HG02884 (cell line): ENCODE data around the gene KRAS.
"Not testable (repeated sequence)": the region's sequence is repeated elsewhere in the genome, so short reads cannot be mapped to it uniquely, and the experiment has no call there.

Experiments
- ATAC-seq: cut with Tn5 transposase; IDR thresholded peaks from one replicate; pipeline ENCODE4 v1.9.1; 2021; ENCODE audit warnings: mild to moderate bottlenecking, moderate library complexity; ENCODE audit not compliant: unreplicated experiment

The KRAS gene

GRCh38 chr12:25250744-25251730, at the start of gene KRAS:
TSS of gene KRAS (minus strand) at chr12:25250929.
- ATAC-seq, result peak; percentile 68

- ATAC-seq, result no peak
Observed at GRCh38 chr12:25296381-25296780, 45.7 kb upstream of the KRAS start.

- ATAC-seq, result no peak
Observed at GRCh38 chr12:25295361-25295760, 44.6 kb upstream of the KRAS start.

GRCh38 chr12:25293653-25294052, 42.9 kb upstream of the KRAS start:
- no peak for ATAC-seq

- not testable (repeated sequence) for ATAC-seq
Observed at GRCh38 chr12:25292810-25293221, 42.1 kb upstream of the KRAS start.

GRCh38 chr12:25287610-25288009, 36.9 kb upstream of the KRAS start:
- no peak for ATAC-seq

- ATAC-seq, result no peak
Observed at GRCh38 chr12:25286837-25287236, 36.1 kb upstream of the KRAS start.

GRCh38 chr12:25284024-25284423, 33.3 kb upstream of the KRAS start:
- ATAC-seq, result no peak

- no peak for ATAC-seq
Observed at GRCh38 chr12:25283006-25283405, 32.3 kb upstream of the KRAS start.

- ATAC-seq, result no peak
Observed at GRCh38 chr12:25280082-25280481, 29.4 kb upstream of the KRAS start.

GRCh38 chr12:25278269-25278668, 27.5 kb upstream of the KRAS start:
- no peak for ATAC-seq

GRCh38 chr12:25276199-25276937, 25.6 kb upstream of the KRAS start:
- no peak for ATAC-seq

- peak; percentile 45 for ATAC-seq
Observed at GRCh38 chr12:25271486-25272098, 20.9 kb upstream of the KRAS start.

- peak; percentile 66 for ATAC-seq
Observed at GRCh38 chr12:25269701-25270100, 19.0 kb upstream of the KRAS start.

- no peak for ATAC-seq
Observed at GRCh38 chr12:25266497-25266896, 15.8 kb upstream of the KRAS start.

- no peak for ATAC-seq
Observed at GRCh38 chr12:25264862-25265261, 14.1 kb upstream of the KRAS start.

- no peak for ATAC-seq
Observed at GRCh38 chr12:25264114-25264513, 13.4 kb upstream of the KRAS start.

- ATAC-seq, result no peak
Observed at GRCh38 chr12:25263594-25263993, 12.9 kb upstream of the KRAS start.

- ATAC-seq, result no peak
Observed at GRCh38 chr12:25262389-25263074, 11.8 kb upstream of the KRAS start.

GRCh38 chr12:25257590-25258324, 7.0 kb upstream of the KRAS start:
- ATAC-seq, result no peak
